B cell (primary cell): ENCODE results near the gene SHISA2. TPM values are rescaled to one million over a fixed set of nuclear protein-coding genes. Genes with fewer than 3 reads are reported as not detected.

Experiments
- ATAC-seq: fragments of 200-7000 bp; cut with Tn5 transposase; one replicate; pipeline ENCODE4 v1.10.0; 2021; ENCODE audit warnings: low read depth, mild to moderate bottlenecking, moderate number of reproducible peaks, moderate library complexity
- CTCF ChIA-PET: fragments of 350-600 bp; sonication (Branson Sonifier 250); formaldehyde crosslinking; loops from one replicate; lab custom pipeline; 2021; ENCODE audit warnings: antibody characterized with exemption, inconsistent platforms; lab: Charles Lee
- POLR2A ChIA-PET: fragments of 350-600 bp; sonication (Branson Sonifier 250); formaldehyde crosslinking; loops from one replicate; lab custom pipeline; 2021; ENCODE audit warnings: antibody characterized with exemption; lab: Charles Lee
- DNase-seq: peaks from one replicate; pipeline ENCODE4 v3.0.0; 2013
- H2AFZ ChIP-seq: 2 replicates; pipeline ENCODE4 v1.6.1; 2012; ENCODE audit warnings: mild to moderate bottlenecking, low read depth, low read length; ENCODE audit not compliant: insufficient read depth, poor library complexity, severe bottlenecking
- H3K27ac ChIP-seq, 2 donors: 1 replicate in 1 of 2; 2 replicates in 1 of 2; pipeline ENCODE4 v1.5.1; 2012 to 2013; ENCODE audit warnings: low read length in 2 of 2, mild to moderate bottlenecking in 2 of 2, moderate library complexity in 1 of 2
- H3K27me3 ChIP-seq, 4 experiments: fragments of 200-600 bp in 1 of 4; sonication (generic) in 1 of 4; replicated peaks in 1 of 4; 1 replicate in 2 of 4; 2 replicates in 2 of 4; pipeline versions ENCODE4 v1.6.1 to v1.7.0; 2013 to 2016; ENCODE audit warnings: low read length in 3 of 4, mild to moderate bottlenecking in 2 of 4, mixed read lengths in 1 of 4, moderate library complexity in 1 of 4; ENCODE audit not compliant: insufficient read depth in 4 of 4, control insufficient read depth in 3 of 4; ENCODE audit errors: control extremely low read depth in 1 of 4
- H3K36me3 ChIP-seq, 2 experiments: replicated peaks in 1 of 2; 1 replicate in 1 of 2; 2 replicates in 1 of 2; pipeline versions ENCODE4 v1.6.1 to v1.7.1; 2013; ENCODE audit warnings: low read length in 1 of 2; ENCODE audit not compliant: insufficient read depth in 2 of 2, control insufficient read depth in 1 of 2; ENCODE audit errors: control extremely low read depth in 1 of 2, extremely low read depth in 1 of 2
- H3K4me1 ChIP-seq, 2 donors: fragments of 200-600 bp in 1 of 2; sonication (generic) in 1 of 2; 1 replicate in 1 of 2; 2 replicates in 1 of 2; pipeline versions ENCODE4 v1.5.1 to v1.6.1; 2013 to 2017; ENCODE audit warnings: low read length in 2 of 2; ENCODE audit not compliant: control insufficient read depth in 2 of 2, insufficient read depth in 2 of 2
- H3K4me2 ChIP-seq: replicated peaks from 2 replicates; pipeline ENCODE3; 2012; ENCODE audit warnings: mild to moderate bottlenecking, low read depth, low read length; ENCODE audit not compliant: poor library complexity, severe bottlenecking
- H3K4me3 ChIP-seq, 5 experiments: fragments of 200-600 bp in 1 of 5; sonication (generic) in 1 of 5; 1 replicate in 3 of 5; 2 replicates in 2 of 5; pipeline versions ENCODE4 v1.5.1 to v1.7.0; 2011 to 2016; ENCODE audit warnings: low read length in 4 of 5, mild to moderate bottlenecking in 4 of 5, low read depth in 2 of 5, control low read depth in 1 of 5, moderate library complexity in 1 of 5; ENCODE audit not compliant: insufficient read depth in 1 of 5; ENCODE audit errors: control extremely low read depth in 1 of 5, extremely low read depth in 1 of 5
- H3K79me2 ChIP-seq: fragments of 200-600 bp; sonication (generic); one replicate; pipeline ENCODE4 v1.6.0; 2016; ENCODE audit warnings: low read length; ENCODE audit not compliant: control insufficient read depth, insufficient read depth
- H3K9ac ChIP-seq: fragments of 200-600 bp; sonication (generic); 2 replicates; pipeline ENCODE4 v1.6.1; 2017; ENCODE audit warnings: mild to moderate bottlenecking, low read length, moderate library complexity
- H3K9me3 ChIP-seq, 3 donors: one replicate each; pipeline versions ENCODE4 v1.6.1 to v1.7.1; 2013; ENCODE audit warnings: low read length in 2 of 3; ENCODE audit not compliant: control insufficient read depth in 2 of 3, insufficient read depth in 1 of 3; ENCODE audit errors: control extremely low read depth in 1 of 3
- H4K20me1 ChIP-seq: 2 replicates; pipeline ENCODE4 v1.6.0; 2012; ENCODE audit warnings: mild to moderate bottlenecking, low read length; ENCODE audit not compliant: insufficient read depth, control insufficient read depth, poor library complexity, severe bottlenecking
- H3K27ac Mint-ChIP-seq: one replicate; pipeline ENCODE4 v1.8.0; 2021; ENCODE audit warnings: mixed read lengths
- H3K27me3 Mint-ChIP-seq: one replicate; pipeline ENCODE4 v1.8.0; 2021; ENCODE audit warnings: mixed read lengths
- H3K4me1 Mint-ChIP-seq: one replicate; pipeline ENCODE4 v1.8.0; 2021; ENCODE audit warnings: mixed read lengths
- H3K4me3 Mint-ChIP-seq: one replicate; pipeline ENCODE4 v1.8.0; 2021; ENCODE audit warnings: mixed read lengths
- H3K9me3 Mint-ChIP-seq: one replicate; pipeline ENCODE4 v1.8.0; 2022; ENCODE audit warnings: mixed read lengths; ENCODE audit not compliant: insufficient read depth
- CTCF ChIP-seq: fragments of 200-600 bp; IDR thresholded peaks from one replicate; pipeline ENCODE4 v1.8.0; 2022; ENCODE audit warnings: antibody characterized with exemption, mild to moderate bottlenecking
- EZH2 ChIP-seq: IDR thresholded peaks from 2 replicates; pipeline ENCODE4 v1.6.1; 2012; ENCODE audit warnings: borderline replicate concordance, low read depth, mild to moderate bottlenecking, moderate library complexity, low read length; ENCODE audit not compliant: insufficient read depth, poor library complexity, severe bottlenecking
- WGBS: methylation state at CpG from one replicate; pipeline ENCODE4 v1.1.5; 2013; ENCODE audit warnings: missing lambda C conversion rate; ENCODE audit not compliant: insufficient coverage; 5-methylcytosine and 5-hydroxymethylcytosine counted together
- intact Hi-C: fragments of 100-400 bp; cut with micrococcal nuclease; formaldehyde crosslinking; loops from one replicate; pipeline ENCODE4 v1.10.0; 2022
- polyA plus RNA-seq: library from polyadenylated mRNA; depleted of rRNA; stranded (reverse); fragments of >200 nt; gene quantifications from 2 replicates; pipeline ENCODE4 v1.2.3, GENCODE V29; 2012
- total RNA-seq, 2 donors: library from RNA; stranded (reverse); fragments of 120-200 nt in 1 of 2; gene quantifications; 1 replicate in 1 of 2; 2 replicates in 1 of 2; pipeline versions ENCODE4 v1.2.3 to v1.2.4, GENCODE V29; 2013 to 2022

The SHISA2 gene
- total and polyA plus RNA-seq, 2 donors (not counting 1 experiment from before 2014, with no cell fraction given), result 0.03 TPM; not detected in 1

GRCh38 chr13:26011208-26011573, 40.6 kb downstream of the SHISA2 start:
- ATAC-seq, result no peak
- peaks cover 0 to 5% of the 10 kb centered on the region in 2 donors for H3K4me1 ChIP-seq
- ChIA-PET POLR2A (no interaction called here), CTCF (no interaction called here)
- intact Hi-C loops, result no loop called here
- H3K9me3 Mint-ChIP-seq, result no peaks in the 10 kb centered on the region
- no peak overlapping the region for H3K27ac ChIP-seq
- H4K20me1 ChIP-seq, result no peaks in the 10 kb centered on the region
- no peak overlapping the region for H3K4me3 Mint-ChIP-seq
- no peak for DNase-seq
- H3K9ac ChIP-seq, result no peak overlapping the region
- no peak for TF ChIP-seq EZH2
- no peak for TF ChIP-seq CTCF
- no peak overlapping the region for H3K27ac Mint-ChIP-seq
- no peaks in the 10 kb centered on the region for H3K9me3 ChIP-seq
- H3K27me3 ChIP-seq, result peaks cover 0 to 6% (median 2%) of the 10 kb centered on the region in 4 experiments
- no peaks in the 10 kb centered on the region for H3K36me3 ChIP-seq
- no peaks in the 10 kb centered on the region for H3K79me2 ChIP-seq
- no peak overlapping the region for H3K4me2 ChIP-seq
- H3K4me1 Mint-ChIP-seq, result peaks cover 2% of the 10 kb centered on the region
- H3K4me3 ChIP-seq, result no peak overlapping the region
- WGBS, result 88% methylated on average over 4 of the region's 4 CpGs
- H3K27me3 Mint-ChIP-seq, result peaks cover 13% of the 10 kb centered on the region
- H2AFZ ChIP-seq, result no peak overlapping the region

- Mint-ChIP-seq H3K4me1 (peaks cover 2% of the 10 kb centered on the region), H3K9me3 (no peaks in the 10 kb centered on the region), H3K27me3 (peaks cover 12% of the 10 kb centered on the region), H3K27ac (no peak overlapping the region), H3K4me3 (no peak overlapping the region)
- no peak overlapping the region for H3K4me2 ChIP-seq
- no peak overlapping the region for H3K27ac ChIP-seq
- H3K79me2 ChIP-seq, result no peaks in the 10 kb centered on the region
- ChIA-PET POLR2A (no interaction called here), CTCF (no interaction called here)
- no peak overlapping the region for H3K4me3 ChIP-seq
- DNase-seq (no peak), ATAC-seq (no peak)
- intact Hi-C loops, result no loop called here
- no peak overlapping the region for H3K9ac ChIP-seq
- no peak overlapping the region for H2AFZ ChIP-seq
- peaks cover 0 to 6% (median 2%) of the 10 kb centered on the region in 4 experiments for H3K27me3 ChIP-seq
- H3K9me3 ChIP-seq, result no peaks in the 10 kb centered on the region
- no peaks in the 10 kb centered on the region for H3K36me3 ChIP-seq
- 88% methylated on average over 11 of the region's 13 CpGs for WGBS
- no peak for TF ChIP-seq CTCF
- no peak for TF ChIP-seq EZH2
- no peaks in the 10 kb centered on the region for H4K20me1 ChIP-seq
- H3K4me1 ChIP-seq, result peaks cover 0 to 5% of the 10 kb centered on the region in 2 donors
Measured at GRCh38 chr13:26010487-26011207, 41.2 kb downstream of the SHISA2 start.
